IMR-90 (cell line): ENCODE results near the gene PDE11A.

Experiments used
- CTCF ChIP-seq: conservative IDR thresholded peaks from 2 replicates; pipeline ENCODE4 v1.5.1; 2012; ENCODE audit warnings: mild to moderate bottlenecking, low read depth, low read length, improper control_type of control experiment
- POLR2A ChIP-seq: IDR thresholded peaks from 2 replicates; pipeline ENCODE4 v1.6.1; 2012; ENCODE audit warnings: mild to moderate bottlenecking, low read depth, low read length
- RAD21 ChIP-seq: IDR thresholded peaks from 2 replicates; pipeline ENCODE4 v1.6.1; 2012; ENCODE audit warnings: low read length, improper control_type of control experiment
- RCOR1 ChIP-seq: IDR thresholded peaks from 2 replicates; pipeline ENCODE4 v1.6.1; 2012; ENCODE audit warnings: mild to moderate bottlenecking, low read length, improper control_type of control experiment; ENCODE audit not compliant: insufficient replicate concordance
- SMC3 ChIP-seq: fragments of 150-350 bp; IDR thresholded peaks from 2 replicates; pipeline ENCODE4 v1.6.1; 2016; ENCODE audit warnings: low read depth, mild to moderate bottlenecking, antibody characterized with exemption, low read length, moderate library complexity

DNA sequence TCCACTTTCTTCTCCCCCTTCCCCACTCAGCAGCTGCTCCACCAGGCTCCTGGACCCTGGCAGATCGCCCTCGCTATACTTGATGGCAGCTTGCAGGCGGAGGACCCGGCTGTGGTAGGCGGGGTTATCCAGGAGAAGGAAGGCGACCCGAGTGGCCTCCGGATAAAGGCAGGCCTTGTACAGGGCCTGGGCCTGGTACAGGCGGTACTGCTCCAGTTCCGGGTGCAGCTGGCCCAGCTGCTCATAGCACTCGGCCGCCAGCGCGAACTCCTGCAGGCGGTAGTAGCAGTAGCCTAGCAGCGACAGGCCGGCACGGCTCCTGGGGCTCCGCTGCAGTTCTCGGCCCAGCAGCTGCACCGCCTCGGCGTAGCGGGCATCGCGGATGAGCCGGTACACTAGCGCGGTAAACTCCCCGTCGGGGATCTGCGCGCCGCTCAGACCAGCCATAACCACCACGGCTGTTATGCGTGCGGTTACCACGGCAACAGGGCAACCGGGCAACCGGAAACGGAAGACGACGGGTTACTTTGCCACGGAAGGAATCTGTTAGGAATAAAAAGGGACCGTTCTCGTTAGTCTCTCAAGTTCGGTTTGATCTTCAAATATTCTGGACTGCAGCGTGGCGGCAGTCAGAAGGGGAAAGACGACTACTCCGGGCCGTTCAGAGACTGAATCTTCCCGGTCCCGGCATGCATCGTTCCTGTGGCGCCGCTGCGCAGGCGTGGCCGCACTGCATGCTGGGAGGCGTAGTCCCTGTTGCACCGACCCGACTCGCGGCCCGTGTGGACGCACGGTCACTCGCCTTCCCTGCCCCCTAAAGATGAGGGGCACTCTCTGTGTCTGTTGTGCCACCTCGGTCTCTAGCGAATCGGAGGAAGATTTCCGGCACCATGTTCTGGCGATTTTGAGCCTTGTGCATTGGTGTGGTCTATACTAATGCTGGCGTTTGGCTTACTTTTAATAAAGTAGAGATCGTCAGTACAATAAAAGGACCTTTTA is 454.0 kb downstream of the PDE11A start:
- TF ChIP-seq CTCF (no peak), POLR2A (0 out of 2 replicates have a peak, but pooled peaks have one; percentile 32), SMC3 (no peak), RAD21 (no peak), RCOR1 (no peak)
